C1 segment of cervical spinal cord (tissue), 14 donors: Measurements from ENCODE around the gene NEURL4.
A peak's percentile ranks its signal among the peaks of the same experiment; 100 is the strongest.
"Not testable (repeated sequence)": the region's sequence is repeated elsewhere in the genome, so short reads cannot be mapped to it uniquely, and the experiment has no call there.

Source experiments
- DNase-seq, 14 donors: peaks; one replicate each; lab custom pipeline; 2025; lab: John Stamatoyannopoulos, UW

NEURL4 gene

GRCh38 chr17:7347630-7348477, 18.7 kb upstream of the NEURL4 start:
- DNase-seq: no peak

- DNase-seq: no peak
These were observed 17.9 kb upstream of the NEURL4 start for GRCh38 chr17:7346761-7347614.

GRCh38 chr17:7343250-7343649, 14.1 kb upstream of the NEURL4 start:
- no peak for DNase-seq

GRCh38 chr17:7341842-7342241, 12.7 kb upstream of the NEURL4 start:
- no peak for DNase-seq

- DNase-seq: no peak
These were observed 11.0 kb upstream of the NEURL4 start for GRCh38 chr17:7340179-7340578.

- DNase-seq: not testable (repeated sequence)
These were observed 8.5 kb upstream of the NEURL4 start for GRCh38 chr17:7337600-7337999.

GRCh38 chr17:7336240-7337175, 7.4 kb upstream of the NEURL4 start, which contains the start of gene ACAP1:
Gene ACAP1 (plus strand): TSS chr17:7336529. CDS start chr17:7336735, 206 bp downstream.
- no peak for DNase-seq

- DNase-seq: not testable (repeated sequence)
These were observed 6.6 kb upstream of the NEURL4 start for GRCh38 chr17:7335765-7336164.

- no peak for DNase-seq
These were observed 5.9 kb upstream of the NEURL4 start for GRCh38 chr17:7334938-7335538.

GRCh38 chr17:7332600-7333069, 3.5 kb upstream of the NEURL4 start:
- not testable (repeated sequence) for DNase-seq

- DNase-seq: no peak
These were observed 3.0 kb upstream of the NEURL4 start for GRCh38 chr17:7332111-7332510.

- DNase-seq: no peak
These were observed 1.5 kb upstream of the NEURL4 start for GRCh38 chr17:7330638-7331015.

GRCh38 chr17:7329997-7330637, 982 bp upstream of the NEURL4 start:
- DNase-seq: peak in 13 of 14 donors; percentile 40 to 90 (median 84)

- DNase-seq: peak; percentile 89 to 99 (median 96)
These were observed 350 bp upstream of the NEURL4 start for GRCh38 chr17:7329374-7329996.

- DNase-seq: no peak
These were observed 1.1 kb downstream of the NEURL4 start for GRCh38 chr17:7328009-7328408.

- no peak for DNase-seq
These were observed 1.6 kb downstream of the NEURL4 start for GRCh38 chr17:7327501-7327900.

- no peak for DNase-seq
These were observed 2.1 kb downstream of the NEURL4 start for GRCh38 chr17:7327056-7327455.

- no peak for DNase-seq
These were observed 2.9 kb downstream of the NEURL4 start for GRCh38 chr17:7326186-7326585.

GRCh38 chr17:7325031-7325528, 4.1 kb downstream of the NEURL4 start:
- DNase-seq: no peak

GRCh38 chr17:7324438-7324779, 4.7 kb downstream of the NEURL4 start:
- no peak for DNase-seq
